8988T (cell line): ENCODE data around the gene DNAJB6.
A peak's percentile ranks its signal among the peaks of the same experiment; 100 is the strongest.

Experiments
- DNase-seq: peaks from one replicate; pipeline ENCODE4 v3.0.0; 2011

DNAJB6 gene

DNA sequence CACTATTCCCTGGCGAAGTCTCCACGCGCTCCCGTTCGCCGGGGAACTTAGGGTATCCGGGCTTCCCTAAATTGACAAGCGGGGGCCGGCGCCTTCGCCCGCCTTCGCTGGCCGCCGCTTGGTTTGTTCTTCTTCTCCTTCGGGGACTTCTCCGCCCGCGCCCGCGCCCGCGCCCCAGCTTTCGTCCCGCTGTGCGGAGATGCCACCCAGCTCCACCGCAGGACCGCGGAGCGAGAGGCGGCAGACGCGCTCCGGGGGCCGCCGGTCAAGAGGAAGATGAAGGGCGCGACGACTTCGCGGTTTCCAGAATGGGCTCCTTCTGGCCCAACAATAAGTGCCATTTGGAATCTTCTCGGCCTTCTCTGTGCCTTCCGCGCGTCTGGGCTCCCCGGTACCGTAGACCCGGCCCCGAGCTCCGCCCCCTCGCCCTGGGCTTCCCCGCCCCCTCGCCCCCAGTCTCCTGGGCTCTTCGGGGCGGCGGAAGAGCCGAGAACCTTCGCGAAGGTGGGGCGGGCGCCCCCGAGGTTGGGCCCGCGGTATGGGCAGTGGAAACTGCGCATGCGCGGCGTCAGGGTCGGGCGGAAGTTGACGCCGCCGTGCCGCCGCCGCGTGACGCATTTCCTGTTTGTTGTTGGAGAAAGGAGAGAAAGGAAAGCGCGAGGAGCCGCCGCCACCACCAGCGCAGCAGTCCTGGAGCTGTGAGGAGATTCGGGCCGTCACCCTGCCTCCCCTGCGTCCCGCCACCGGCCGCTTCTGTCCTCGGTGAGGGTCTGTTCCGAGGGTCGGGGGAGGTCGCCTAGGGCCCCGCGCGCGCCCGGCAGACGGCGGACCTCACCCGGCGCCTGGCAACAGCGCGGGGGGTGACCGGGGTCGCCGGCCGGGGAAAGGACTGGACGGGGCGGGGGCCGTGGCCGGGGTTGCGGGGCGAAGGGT, at the start of gene DNAJB6:
TSS of gene DNAJB6 (plus strand) at position 622 of the 933 bp plus-strand sequence. CDS start 21,569 bp downstream, outside the sequence.
- peak; percentile 80 for DNase-seq

DNA sequence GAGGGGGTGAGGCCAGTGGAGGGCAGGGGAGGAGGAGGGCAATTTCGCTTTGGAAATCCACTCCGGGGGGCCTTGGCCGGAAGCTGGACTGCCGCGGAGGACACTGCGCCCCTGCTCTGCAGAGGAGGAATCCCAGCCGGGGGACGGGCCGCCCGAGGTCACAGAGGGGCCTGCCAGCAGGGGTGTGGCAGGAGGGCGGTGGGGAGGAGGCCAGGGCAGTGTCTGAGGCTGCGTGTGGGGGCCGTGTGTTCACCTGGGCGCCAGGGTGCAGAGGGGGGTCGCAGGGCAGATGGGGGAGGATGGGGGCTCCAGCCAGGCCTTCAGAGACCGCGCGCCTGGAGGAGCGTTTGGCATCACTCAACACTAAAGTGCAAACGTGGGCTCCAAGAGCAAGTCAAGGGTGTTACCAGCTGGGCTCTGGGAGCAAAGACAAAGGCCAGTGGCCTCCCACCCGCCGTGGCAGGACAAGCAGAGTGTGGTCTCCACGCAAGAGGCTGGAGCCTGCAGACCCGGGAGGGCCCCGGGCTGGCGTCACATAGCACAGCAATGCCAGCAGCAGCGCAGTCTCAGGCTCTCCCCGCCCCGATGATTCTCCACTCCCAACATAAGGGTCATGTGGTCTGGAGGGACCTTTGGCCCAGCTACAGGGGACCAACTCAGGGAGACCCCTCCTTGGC, 45.3 kb upstream of the DNAJB6 start:
- DNase-seq: no peak

DNA sequence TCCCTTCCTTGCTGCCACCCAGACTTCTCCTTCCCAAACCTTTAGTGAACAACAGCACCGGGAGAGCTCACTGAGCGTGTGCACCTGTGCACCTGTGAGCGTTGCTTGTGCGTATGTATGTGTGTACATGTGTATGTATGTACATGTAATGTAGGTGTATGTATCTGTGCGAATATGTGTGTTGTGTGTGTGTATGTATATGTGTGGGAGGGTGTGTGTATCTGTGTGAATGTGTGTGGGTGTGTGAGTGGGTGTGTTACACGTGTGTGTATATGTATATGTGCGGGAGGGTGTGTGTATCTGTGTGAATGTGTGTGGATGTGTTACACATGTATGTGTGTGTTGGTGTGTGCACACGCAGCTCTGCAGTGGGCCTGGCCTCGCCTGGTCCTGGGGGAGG, 44.5 kb upstream of the DNAJB6 start:
- DNase-seq: no peak

DNA sequence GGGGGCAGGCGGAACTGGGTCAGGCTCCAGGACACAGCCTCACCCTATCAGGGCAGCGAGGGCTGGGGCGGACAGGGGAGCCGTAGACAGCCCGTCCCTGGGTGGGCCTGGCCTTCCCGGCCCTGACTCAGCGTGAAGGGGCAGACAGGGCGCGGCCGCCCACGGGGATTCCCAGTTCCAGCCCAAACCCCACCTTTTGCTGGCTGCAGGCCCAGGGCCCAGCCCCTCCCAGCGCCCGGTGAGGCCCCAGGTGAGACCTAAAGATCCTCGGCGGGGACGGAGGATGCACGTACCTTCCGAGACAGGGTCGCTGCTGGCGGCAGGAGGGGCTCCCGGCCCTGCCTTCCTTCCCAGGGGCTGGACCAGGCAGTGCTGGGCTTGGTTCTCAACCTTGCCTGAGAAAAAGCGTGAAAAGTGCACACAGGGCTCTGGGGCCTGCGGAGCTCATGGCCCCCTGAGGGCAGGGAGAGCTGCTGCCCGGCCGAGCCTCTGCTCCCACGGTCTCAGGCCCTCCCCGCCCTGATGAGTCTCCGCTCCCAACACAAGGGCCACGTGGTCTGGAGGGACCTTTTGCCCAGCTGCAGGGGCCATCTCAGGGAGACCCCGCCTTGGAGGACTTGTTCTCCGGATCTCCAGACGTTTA, 43.9 kb upstream of the DNAJB6 start:
- DNase-seq: no peak

DNA sequence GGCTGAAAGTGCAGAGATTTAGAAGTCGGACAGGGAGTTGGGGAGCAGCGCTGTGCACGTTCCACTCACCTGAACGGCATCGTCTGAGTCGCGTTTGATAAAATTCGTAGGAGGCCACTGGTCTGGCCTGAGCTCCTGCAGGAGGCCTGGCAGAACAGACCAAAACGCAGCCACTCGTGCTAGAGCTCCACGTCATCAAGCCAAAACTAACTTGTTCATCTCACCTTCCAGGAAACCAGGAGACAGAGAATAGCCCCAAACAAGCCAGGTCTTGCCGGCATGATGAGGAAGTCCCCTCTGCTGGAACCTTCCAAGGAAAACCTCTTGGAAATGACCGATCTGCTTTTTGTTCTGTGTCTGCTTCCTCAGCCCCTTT, 43.4 kb upstream of the DNAJB6 start:
- DNase-seq: no peak

DNA sequence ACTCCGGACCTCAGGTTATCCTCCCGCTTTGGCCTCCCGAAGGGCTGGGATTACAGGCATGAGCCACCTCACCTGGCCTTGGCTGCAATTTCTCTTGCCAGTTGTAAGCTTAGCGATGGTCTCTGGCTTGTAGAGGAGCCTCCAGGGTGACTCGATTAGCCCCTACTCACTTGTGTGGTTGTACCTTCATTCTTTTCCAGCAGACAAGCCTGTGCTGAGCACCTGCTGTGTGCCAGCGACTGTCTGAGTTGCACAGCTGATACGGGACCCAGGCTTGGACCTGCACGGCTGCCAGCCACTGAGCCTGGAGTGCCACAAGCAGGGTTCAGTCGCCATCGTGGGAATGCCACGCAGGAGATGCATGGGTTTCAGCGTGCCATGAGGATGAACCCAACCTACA, 42.0 kb upstream of the DNAJB6 start:
- DNase-seq: no peak

DNA sequence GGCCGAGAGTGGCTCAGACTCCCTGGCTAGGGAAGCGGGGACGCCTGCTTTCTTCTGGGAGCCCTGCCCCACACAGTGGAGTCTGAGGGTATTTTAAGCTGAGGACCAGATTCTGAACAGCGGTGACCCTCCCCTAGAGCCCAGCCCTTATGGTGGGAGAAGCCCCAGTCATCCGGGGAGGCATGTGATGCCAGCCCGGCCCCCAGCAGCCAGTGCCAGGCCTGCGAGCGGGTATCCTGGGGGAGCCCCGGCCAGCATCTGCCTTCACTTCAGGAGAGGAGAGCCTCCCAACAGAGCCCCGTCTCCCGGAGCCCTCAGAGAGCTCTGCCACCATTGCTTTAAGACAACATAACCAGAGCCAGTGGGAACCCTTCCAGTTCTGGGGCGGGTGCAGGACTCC, 41.5 kb upstream of the DNAJB6 start:
- no peak for DNase-seq

DNA sequence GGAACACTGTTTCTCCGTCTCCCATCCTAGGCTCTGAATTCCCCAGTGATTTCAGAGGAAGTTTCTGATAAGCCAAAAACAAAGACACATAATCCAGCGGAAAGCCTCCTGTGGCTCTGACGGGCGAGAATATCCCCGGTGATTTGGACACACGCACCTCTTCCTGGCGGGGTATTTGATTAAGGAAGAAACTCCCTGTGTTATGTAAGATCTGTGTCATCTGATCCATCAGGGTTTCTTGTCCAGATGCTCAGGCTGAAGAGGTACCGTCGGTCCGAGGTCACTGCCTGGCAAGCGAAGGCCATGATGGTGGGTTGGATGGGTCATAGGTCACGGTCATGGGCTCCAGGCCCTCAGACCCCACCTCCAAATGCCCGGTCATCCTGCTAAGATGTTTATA, 39.6 kb upstream of the DNAJB6 start:
- no peak for DNase-seq

DNA sequence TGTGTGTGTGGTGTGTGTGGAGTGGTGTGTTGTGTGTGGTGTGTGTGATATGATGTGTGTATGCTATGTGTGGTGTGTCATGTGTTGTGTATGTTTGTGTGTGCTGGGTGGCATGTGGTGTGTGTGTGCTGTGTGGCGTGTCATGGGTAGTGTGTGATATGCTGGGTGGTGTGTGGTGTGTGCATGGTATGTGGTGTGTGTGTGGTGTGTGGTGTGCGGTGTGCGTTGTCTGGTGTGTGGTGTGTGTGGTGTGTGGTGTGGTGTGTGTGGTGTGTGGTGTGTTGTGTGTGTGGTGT, 37.5 kb upstream of the DNAJB6 start:
- DNase-seq: no peak

DNA sequence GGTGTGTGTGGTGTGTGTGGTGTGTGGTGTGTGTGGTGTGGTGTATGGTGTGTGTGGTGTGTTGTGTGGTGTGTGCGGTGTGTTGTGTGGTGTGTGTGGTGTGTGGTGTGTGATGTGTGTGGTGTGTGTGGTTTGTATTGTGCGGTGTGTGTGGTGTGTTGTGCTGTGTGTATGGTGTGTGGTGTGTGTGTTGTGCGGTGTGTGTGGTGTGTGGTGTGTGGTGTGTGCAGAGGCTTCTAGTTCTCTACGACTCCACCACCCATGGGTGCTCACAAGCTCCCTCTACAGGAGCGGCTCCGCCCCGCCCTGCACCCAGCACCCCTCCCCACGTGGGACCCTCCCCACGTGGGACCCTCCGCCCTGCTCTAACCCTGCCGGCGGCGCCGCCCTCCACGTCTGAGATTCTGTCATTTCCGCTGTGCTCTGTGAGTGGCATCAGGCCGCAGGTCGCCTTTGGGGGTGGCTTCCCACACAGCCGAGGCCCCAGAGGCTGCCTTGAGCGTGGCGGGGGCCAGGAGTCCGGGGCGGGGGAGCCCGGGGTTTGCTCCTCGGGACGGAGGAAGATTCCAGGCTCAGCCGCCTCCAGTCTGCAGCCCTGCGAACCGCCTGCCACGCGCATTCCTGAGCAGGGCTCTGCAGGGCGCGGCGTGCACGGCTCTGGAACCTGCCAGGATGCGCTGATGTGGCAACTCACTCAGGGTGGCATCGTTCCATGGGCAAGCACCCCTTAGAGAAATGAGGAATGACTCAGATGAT, 37.0 kb upstream of the DNAJB6 start:
- peak; percentile 64 for DNase-seq

DNA sequence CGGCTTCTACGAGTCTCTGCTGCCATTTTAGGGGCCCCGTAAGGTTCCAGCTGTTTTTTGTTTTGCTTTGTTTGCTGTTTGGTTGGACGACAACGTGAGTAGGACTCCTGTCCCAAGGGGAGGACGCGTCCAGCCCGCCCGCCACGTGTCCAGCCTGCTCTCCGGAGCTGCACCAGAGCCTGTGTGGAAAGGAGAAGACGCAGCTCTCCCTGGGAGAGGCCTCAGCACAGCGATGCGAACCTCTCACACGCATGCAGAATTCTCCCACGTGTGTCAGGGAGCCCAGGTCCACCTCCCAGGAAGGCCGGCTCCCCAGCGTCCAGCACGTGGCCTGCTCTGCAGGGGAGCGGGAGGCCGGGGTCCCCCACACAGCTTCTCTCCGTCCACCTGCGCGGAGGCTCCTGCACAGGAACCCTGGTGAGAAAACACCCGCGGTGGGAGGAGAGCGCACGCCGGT, 36.4 kb upstream of the DNAJB6 start:
- peak; percentile 4 for DNase-seq

DNA sequence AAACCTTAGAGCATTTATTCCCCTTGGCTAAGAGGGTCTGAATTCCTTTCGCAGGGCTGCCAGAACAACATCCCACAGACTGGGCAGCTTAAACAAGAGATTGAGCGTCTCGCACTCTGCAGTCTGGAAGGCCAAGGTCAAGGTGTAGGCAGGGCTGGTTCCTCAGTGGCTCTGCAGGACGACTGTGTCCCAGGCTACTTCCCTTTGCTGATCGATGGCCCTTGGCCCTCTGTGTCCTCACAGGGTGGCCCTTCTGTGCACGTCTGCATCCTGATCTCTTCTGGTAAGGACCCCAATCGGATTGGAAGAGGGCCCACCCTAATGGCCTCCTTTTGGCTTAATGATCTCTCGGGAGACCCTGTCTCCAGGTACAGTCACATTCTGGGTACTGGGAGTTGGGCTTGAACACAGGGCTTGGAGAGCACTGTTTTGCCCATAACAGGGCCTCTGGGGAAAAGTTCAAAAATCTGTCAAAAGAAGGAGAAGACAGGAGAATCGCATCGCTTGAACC, 35.1 kb upstream of the DNAJB6 start:
- DNase-seq: no peak

DNA sequence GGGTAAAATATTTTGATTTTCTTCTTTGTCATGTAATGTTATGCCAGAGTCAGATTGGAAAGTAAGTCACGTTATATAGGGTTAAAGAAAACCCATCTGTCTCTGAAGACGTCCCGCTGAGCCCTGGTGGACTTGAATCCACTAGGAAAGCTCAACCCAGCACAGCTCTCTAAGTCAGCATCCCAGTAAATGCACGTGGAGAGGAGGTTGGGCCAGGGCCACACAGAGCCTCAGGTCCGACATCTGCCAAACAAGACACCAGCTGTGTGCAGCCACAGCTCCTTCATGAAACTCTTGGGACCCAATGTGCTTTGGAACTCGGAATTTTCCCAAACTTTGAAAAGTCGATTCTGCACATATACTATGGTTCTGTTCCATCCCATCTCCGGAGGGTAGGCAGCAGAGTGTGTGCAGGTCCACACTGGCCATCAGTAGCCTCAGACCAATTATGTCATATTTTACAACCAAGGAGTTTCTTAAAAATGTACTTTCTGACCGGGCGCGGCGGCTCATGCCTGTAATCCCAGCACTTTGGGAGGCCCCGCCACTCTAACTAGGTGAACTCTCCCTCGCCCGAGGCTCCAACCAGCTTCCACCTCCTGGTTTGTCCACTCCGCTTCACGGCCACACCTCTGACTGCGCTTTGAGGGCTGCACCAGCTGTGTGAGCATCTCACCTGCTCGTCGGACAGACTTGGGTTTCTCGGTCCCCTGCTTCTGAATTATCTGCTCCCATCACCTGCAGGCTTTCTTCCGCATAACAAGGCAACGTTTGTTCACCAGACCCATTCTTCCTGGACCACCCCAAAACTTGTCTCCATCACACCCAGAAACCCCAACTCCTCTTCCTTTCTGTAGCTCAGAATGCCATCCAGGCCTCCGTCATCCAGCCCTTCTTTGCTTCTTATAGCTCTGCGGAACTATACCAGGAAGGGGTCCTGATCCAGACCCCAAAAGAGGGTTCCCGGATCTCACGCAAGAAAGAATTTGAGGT, 29.7 kb upstream of the DNAJB6 start:
- DNase-seq: no peak

DNA sequence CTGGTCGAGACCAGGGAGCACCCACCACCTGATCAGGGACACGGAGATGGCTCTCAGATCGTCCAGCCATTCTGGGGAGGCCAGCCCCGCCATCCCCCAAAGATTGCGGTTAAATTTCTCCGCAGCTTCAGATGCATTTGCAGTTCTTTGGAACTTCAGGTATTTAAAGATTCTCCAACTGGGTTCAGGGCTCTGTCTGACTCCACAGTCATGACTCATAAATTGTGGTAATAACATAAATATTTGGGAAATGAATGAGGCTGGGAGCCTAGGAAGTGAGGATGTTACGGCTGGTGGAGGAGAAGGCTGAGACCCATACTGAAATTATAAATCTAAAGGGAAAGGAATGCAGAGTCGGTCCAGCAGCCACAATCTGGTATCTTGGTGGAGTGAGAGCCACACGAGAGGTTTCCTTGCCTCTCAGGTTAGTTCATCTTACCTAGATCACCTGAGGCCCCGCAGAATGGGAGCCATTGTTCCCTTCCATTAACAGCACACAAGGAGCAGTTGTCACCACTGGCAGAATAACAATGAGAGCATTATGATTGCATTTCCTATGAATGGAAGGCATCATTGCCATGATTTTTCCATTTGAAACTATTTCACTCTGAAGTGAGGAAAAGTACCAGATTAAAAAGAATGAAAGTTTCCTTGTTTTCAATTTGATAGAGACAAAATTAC, 26.7 kb upstream of the DNAJB6 start:
- DNase-seq: no peak

DNA sequence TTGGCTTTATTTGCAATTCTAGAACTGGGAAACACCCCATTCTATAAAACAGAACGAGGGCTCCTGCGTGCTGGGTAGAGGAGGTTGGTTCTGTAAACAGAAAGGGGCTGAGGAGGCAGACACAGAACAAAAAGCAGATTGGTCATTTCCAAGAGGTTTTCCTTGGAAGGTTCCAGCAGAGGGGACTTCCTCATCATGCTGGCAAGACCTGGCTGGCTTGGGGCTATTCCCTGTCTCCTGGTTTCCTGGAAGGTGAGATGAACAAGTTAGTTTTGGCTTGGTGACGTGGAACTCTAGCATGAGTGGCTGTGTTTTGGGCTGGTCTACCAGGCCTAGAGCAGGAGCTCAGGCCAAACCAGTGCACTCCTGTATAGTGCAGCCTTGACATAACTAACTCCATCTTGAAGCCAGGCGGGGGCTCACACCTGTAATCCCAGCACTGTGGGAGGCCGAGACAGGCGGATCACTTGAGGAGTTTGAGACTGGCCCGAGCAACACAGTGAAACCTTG, 26.1 kb upstream of the DNAJB6 start:
- no peak for DNase-seq

DNA sequence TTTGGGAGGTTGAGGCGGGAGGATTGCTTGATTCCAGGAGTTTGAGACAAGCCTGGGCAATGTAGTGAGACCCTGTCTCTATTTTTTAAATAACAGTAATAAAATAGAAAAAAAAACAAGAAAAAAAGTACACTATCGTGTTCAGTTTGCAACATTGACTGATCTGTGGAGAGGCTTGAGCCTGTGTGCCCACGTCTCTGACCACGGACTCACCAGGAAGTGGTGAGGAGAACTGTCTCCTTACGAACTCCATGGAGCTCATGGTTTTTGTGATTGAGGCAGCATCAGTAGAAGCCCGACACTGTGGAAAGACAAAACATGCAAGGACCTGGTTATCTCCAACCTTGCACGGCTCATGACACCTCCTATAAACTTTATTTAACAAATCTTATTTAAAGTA, 23.9 kb upstream of the DNAJB6 start:
- no peak for DNase-seq

DNA sequence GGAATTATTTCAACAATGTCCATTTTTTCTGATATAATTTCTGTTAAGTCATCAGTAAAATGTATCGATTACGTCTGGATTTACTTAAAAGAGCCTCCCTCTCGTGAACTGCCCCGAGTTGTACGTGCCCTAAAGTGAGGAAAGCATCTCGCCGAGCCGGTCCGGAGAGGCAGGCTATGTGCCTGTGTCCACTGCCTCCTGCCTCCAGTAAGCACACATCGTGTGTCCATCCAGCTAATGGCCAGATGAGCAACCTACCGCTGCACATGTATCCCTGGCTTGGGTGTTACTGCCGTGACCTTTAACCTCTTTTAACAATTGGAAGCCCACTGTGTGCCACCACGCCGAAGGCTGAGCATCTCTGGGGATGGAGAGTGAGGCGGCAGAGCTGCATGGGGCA, 23.2 kb upstream of the DNAJB6 start:
- DNase-seq: no peak

DNA sequence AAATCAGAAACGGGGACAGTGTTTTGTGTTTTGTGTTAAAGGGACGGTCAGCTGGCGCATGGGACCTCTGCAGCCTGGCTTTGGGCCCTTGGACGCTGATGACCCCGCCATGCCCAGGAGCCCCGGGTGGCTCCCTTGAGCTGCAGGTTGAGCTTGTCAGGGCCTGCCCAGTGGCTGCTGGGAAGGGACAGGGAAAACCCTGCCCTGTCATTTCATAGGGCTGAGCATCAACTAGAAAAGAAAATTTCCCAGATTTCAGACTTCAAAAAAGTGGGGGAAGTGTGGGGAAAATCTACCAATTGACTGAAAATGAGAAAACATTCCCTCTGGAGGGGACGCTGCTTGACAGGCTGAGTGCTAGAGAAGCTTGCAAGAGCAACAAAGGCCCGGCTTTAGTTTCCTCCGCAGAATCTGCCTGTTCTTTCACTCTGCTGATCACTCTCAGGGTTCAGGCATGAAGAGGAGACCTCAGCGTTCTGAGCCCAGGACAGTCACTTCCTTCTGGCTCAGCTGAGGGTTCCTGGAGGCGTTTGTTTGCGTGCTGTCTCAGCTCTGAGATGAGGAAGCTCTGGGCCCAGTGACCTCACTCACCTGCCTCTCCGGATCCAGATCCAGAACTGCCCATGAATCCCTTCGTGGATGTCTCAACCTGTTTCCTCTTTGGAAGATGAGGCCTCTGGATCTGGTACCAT, 18.6 kb upstream of the DNAJB6 start:
- DNase-seq: no peak

DNA sequence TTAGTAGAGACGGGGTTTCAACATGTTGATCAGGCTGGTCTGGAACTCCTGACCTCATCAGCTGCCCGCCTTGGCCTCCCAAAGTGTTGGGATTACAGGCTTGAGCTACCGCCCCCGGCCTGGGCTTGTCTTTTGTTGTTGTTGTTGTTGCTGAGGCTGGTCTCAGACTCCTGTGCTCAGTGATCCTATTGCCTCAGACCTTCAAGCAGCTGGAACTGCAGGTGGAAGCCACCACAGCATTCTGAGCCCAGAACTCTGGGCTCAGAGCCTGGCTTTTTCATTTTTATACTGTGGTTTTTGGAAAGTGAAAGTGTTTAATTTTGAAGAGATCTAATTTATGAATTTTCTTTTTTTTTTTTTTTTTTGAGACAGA, 16.2 kb upstream of the DNAJB6 start:
- no peak for DNase-seq

DNA sequence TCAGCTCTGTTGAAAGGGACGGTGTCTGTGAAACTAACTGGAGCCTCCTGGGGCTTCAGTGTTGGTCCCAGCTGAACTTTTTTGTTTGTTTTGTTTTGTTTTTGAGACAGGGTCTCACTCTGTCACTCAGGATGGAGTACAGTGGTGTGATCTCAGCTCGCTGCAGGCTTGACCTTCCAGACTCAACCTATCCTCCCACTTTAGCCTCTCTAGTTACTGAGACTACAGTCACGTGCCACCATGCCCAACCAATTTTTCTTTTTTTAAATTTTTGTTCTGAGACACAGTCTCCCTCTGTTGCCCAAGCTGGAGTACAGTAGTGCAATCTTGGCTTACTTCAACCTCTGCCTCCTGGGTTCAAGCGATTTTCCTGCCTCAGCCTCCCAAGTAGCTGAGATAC, 13.4 kb upstream of the DNAJB6 start:
- DNase-seq: no peak
